GM21367 (cell line): ENCODE results near the gene SLC9A3.
"Not testable (repeated sequence)": the region's sequence is repeated elsewhere in the genome, so short reads cannot be mapped to it uniquely, and the experiment has no call there.

Experiments used
- ATAC-seq: cut with Tn5 transposase; IDR thresholded peaks from one replicate; pipeline ENCODE4 v1.9.1; 2021; ENCODE audit not compliant: unreplicated experiment

The SLC9A3 gene

GRCh38 chr5:524234-524972, at the start of gene SLC9A3:
Gene SLC9A3 (minus strand): TSS chr5:524449.
- no peak for ATAC-seq

GRCh38 chr5:573976-574375, 49.7 kb upstream of the SLC9A3 start:
- no peak for ATAC-seq

GRCh38 chr5:573206-573605, 49.0 kb upstream of the SLC9A3 start:
- no peak for ATAC-seq

GRCh38 chr5:572398-573019, 48.3 kb upstream of the SLC9A3 start:
- no peak for ATAC-seq

GRCh38 chr5:571791-572190, 47.5 kb upstream of the SLC9A3 start:
- no peak for ATAC-seq

GRCh38 chr5:570886-571285, 46.6 kb upstream of the SLC9A3 start:
- no peak for ATAC-seq

GRCh38 chr5:570446-570845, 46.2 kb upstream of the SLC9A3 start:
- ATAC-seq: no peak

GRCh38 chr5:569868-570361, 45.7 kb upstream of the SLC9A3 start:
- ATAC-seq: no peak

GRCh38 chr5:569358-569867, 45.2 kb upstream of the SLC9A3 start:
- ATAC-seq: no peak

GRCh38 chr5:568809-569208, 44.6 kb upstream of the SLC9A3 start:
- ATAC-seq: no peak

GRCh38 chr5:568061-568781, 44.0 kb upstream of the SLC9A3 start:
- ATAC-seq: no peak

GRCh38 chr5:567664-568060, 43.4 kb upstream of the SLC9A3 start:
- no peak for ATAC-seq

- ATAC-seq: no peak
Observed at GRCh38 chr5:566636-567309, 42.5 kb upstream of the SLC9A3 start.

GRCh38 chr5:565782-566440, 41.7 kb upstream of the SLC9A3 start:
- ATAC-seq: no peak

GRCh38 chr5:561408-561807, 37.2 kb upstream of the SLC9A3 start:
- no peak for ATAC-seq

- no peak for ATAC-seq
Observed at GRCh38 chr5:560792-561166, 36.5 kb upstream of the SLC9A3 start.

GRCh38 chr5:558871-559503, 34.7 kb upstream of the SLC9A3 start:
- no peak for ATAC-seq

- no peak for ATAC-seq
Observed at GRCh38 chr5:558326-558725, 34.1 kb upstream of the SLC9A3 start.

- ATAC-seq: not testable (repeated sequence)
Observed at GRCh38 chr5:557917-558316, 33.7 kb upstream of the SLC9A3 start.

GRCh38 chr5:556909-557441, 32.7 kb upstream of the SLC9A3 start:
- no peak for ATAC-seq
